B cell (primary cell): Measurements from ENCODE around the gene SLC15A3. TPM values are rescaled to one million over a fixed set of nuclear protein-coding genes. Genes with fewer than 3 reads are reported as not detected.

ENCODE experiments used
- ATAC-seq: fragments of 200-7000 bp; cut with Tn5 transposase; one replicate; pipeline ENCODE4 v1.10.0; 2021; ENCODE audit warnings: low read depth, mild to moderate bottlenecking, moderate number of reproducible peaks, moderate library complexity
- CTCF ChIA-PET: fragments of 350-600 bp; sonication (Branson Sonifier 250); formaldehyde crosslinking; loops from one replicate; lab custom pipeline; 2021; ENCODE audit warnings: antibody characterized with exemption, inconsistent platforms; lab: Charles Lee
- POLR2A ChIA-PET: fragments of 350-600 bp; sonication (Branson Sonifier 250); formaldehyde crosslinking; loops from one replicate; lab custom pipeline; 2021; ENCODE audit warnings: antibody characterized with exemption; lab: Charles Lee
- DNase-seq: peaks from one replicate; pipeline ENCODE4 v3.0.0; 2013
- H2AFZ ChIP-seq: 2 replicates; pipeline ENCODE4 v1.6.1; 2012; ENCODE audit warnings: mild to moderate bottlenecking, low read depth, low read length; ENCODE audit not compliant: insufficient read depth, poor library complexity, severe bottlenecking
- H3K27ac ChIP-seq, 2 donors: 1 replicate in 1 of 2; 2 replicates in 1 of 2; pipeline ENCODE4 v1.5.1; 2012 to 2013; ENCODE audit warnings: low read length in 2 of 2, mild to moderate bottlenecking in 2 of 2, moderate library complexity in 1 of 2
- H3K27me3 ChIP-seq, 4 experiments: fragments of 200-600 bp in 1 of 4; sonication (generic) in 1 of 4; replicated peaks in 1 of 4; 1 replicate in 2 of 4; 2 replicates in 2 of 4; pipeline versions ENCODE4 v1.6.1 to v1.7.0; 2013 to 2016; ENCODE audit warnings: low read length in 3 of 4, mild to moderate bottlenecking in 2 of 4, mixed read lengths in 1 of 4, moderate library complexity in 1 of 4; ENCODE audit not compliant: insufficient read depth in 4 of 4, control insufficient read depth in 3 of 4; ENCODE audit errors: control extremely low read depth in 1 of 4
- H3K36me3 ChIP-seq, 2 experiments: replicated peaks in 1 of 2; 1 replicate in 1 of 2; 2 replicates in 1 of 2; pipeline versions ENCODE4 v1.6.1 to v1.7.1; 2013; ENCODE audit warnings: low read length in 1 of 2; ENCODE audit not compliant: insufficient read depth in 2 of 2, control insufficient read depth in 1 of 2; ENCODE audit errors: control extremely low read depth in 1 of 2, extremely low read depth in 1 of 2
- H3K4me1 ChIP-seq, 2 donors: fragments of 200-600 bp in 1 of 2; sonication (generic) in 1 of 2; 1 replicate in 1 of 2; 2 replicates in 1 of 2; pipeline versions ENCODE4 v1.5.1 to v1.6.1; 2013 to 2017; ENCODE audit warnings: low read length in 2 of 2; ENCODE audit not compliant: control insufficient read depth in 2 of 2, insufficient read depth in 2 of 2
- H3K4me2 ChIP-seq: replicated peaks from 2 replicates; pipeline ENCODE3; 2012; ENCODE audit warnings: mild to moderate bottlenecking, low read depth, low read length; ENCODE audit not compliant: poor library complexity, severe bottlenecking
- H3K4me3 ChIP-seq, 5 experiments: fragments of 200-600 bp in 1 of 5; sonication (generic) in 1 of 5; 1 replicate in 3 of 5; 2 replicates in 2 of 5; pipeline versions ENCODE4 v1.5.1 to v1.7.0; 2011 to 2016; ENCODE audit warnings: low read length in 4 of 5, mild to moderate bottlenecking in 4 of 5, low read depth in 2 of 5, control low read depth in 1 of 5, moderate library complexity in 1 of 5; ENCODE audit not compliant: insufficient read depth in 1 of 5; ENCODE audit errors: control extremely low read depth in 1 of 5, extremely low read depth in 1 of 5
- H3K79me2 ChIP-seq: fragments of 200-600 bp; sonication (generic); one replicate; pipeline ENCODE4 v1.6.0; 2016; ENCODE audit warnings: low read length; ENCODE audit not compliant: control insufficient read depth, insufficient read depth
- H3K9ac ChIP-seq: fragments of 200-600 bp; sonication (generic); 2 replicates; pipeline ENCODE4 v1.6.1; 2017; ENCODE audit warnings: mild to moderate bottlenecking, low read length, moderate library complexity
- H3K9me3 ChIP-seq, 3 donors: one replicate each; pipeline versions ENCODE4 v1.6.1 to v1.7.1; 2013; ENCODE audit warnings: low read length in 2 of 3; ENCODE audit not compliant: control insufficient read depth in 2 of 3, insufficient read depth in 1 of 3; ENCODE audit errors: control extremely low read depth in 1 of 3
- H4K20me1 ChIP-seq: 2 replicates; pipeline ENCODE4 v1.6.0; 2012; ENCODE audit warnings: mild to moderate bottlenecking, low read length; ENCODE audit not compliant: insufficient read depth, control insufficient read depth, poor library complexity, severe bottlenecking
- H3K27ac Mint-ChIP-seq: one replicate; pipeline ENCODE4 v1.8.0; 2021; ENCODE audit warnings: mixed read lengths
- H3K27me3 Mint-ChIP-seq: one replicate; pipeline ENCODE4 v1.8.0; 2021; ENCODE audit warnings: mixed read lengths
- H3K4me1 Mint-ChIP-seq: one replicate; pipeline ENCODE4 v1.8.0; 2021; ENCODE audit warnings: mixed read lengths
- H3K4me3 Mint-ChIP-seq: one replicate; pipeline ENCODE4 v1.8.0; 2021; ENCODE audit warnings: mixed read lengths
- H3K9me3 Mint-ChIP-seq: one replicate; pipeline ENCODE4 v1.8.0; 2022; ENCODE audit warnings: mixed read lengths; ENCODE audit not compliant: insufficient read depth
- CTCF ChIP-seq: fragments of 200-600 bp; IDR thresholded peaks from one replicate; pipeline ENCODE4 v1.8.0; 2022; ENCODE audit warnings: antibody characterized with exemption, mild to moderate bottlenecking
- EZH2 ChIP-seq: IDR thresholded peaks from 2 replicates; pipeline ENCODE4 v1.6.1; 2012; ENCODE audit warnings: borderline replicate concordance, low read depth, mild to moderate bottlenecking, moderate library complexity, low read length; ENCODE audit not compliant: insufficient read depth, poor library complexity, severe bottlenecking
- WGBS: methylation state at CpG from one replicate; pipeline ENCODE4 v1.1.5; 2013; ENCODE audit warnings: missing lambda C conversion rate; ENCODE audit not compliant: insufficient coverage; 5-methylcytosine and 5-hydroxymethylcytosine counted together
- intact Hi-C: fragments of 100-400 bp; cut with micrococcal nuclease; formaldehyde crosslinking; loops from one replicate; pipeline ENCODE4 v1.10.0; 2022
- polyA plus RNA-seq: library from polyadenylated mRNA; depleted of rRNA; stranded (reverse); fragments of >200 nt; gene quantifications from 2 replicates; pipeline ENCODE4 v1.2.3, GENCODE V29; 2012
- total RNA-seq, 2 donors: library from RNA; stranded (reverse); fragments of 120-200 nt in 1 of 2; gene quantifications; 1 replicate in 1 of 2; 2 replicates in 1 of 2; pipeline versions ENCODE4 v1.2.3 to v1.2.4, GENCODE V29; 2013 to 2022

Gene SLC15A3
- total and polyA plus RNA-seq, 2 donors (not counting 1 experiment from before 2014, with no cell fraction given), result 61.5 to 91.4 TPM

- DNase-seq, result no peak
- 3% methylated on average over 9 of the region's 16 CpGs for WGBS
- no peak for ATAC-seq
- Mint-ChIP-seq H3K9me3 (no peaks in the 10 kb centered on the region), H3K27ac (peak overlapping the region; percentile 97), H3K4me3 (peak overlapping the region; percentile 92), H3K4me1 (peaks cover 59% of the 10 kb centered on the region), H3K27me3 (no peaks in the 10 kb centered on the region)
- Histone ChIP-seq H3K9me3 (no peaks in the 10 kb centered on the region), H3K27ac (peak overlapping the region in 1 of 2 donors; percentile 80), H3K79me2 (peaks cover 40% of the 10 kb centered on the region), H4K20me1 (peaks cover 41% of the 10 kb centered on the region), H3K9ac (peak overlapping the region; percentile 89), H3K4me3 (peak overlapping the region; percentile 72 to 98 (median 81)), H3K36me3 (peaks cover 2 to 32% of the 10 kb centered on the region in 2 experiments), H3K4me1 (peaks cover 40 to 44% of the 10 kb centered on the region in 2 donors), H3K27me3 (no peaks in the 10 kb centered on the region), H3K4me2 (peak overlapping the region; percentile 94), H2AFZ (peak overlapping the region; percentile 89)
- CTCF ChIA-PET, result interaction anchor here (1.8 to 10.2 kb wide), 3 partner anchors 11 to 282 kb away, joined by 6 to 129 read pairs (median 10); partner anchors contain the start of gene TMEM109
- TF ChIP-seq CTCF, result no peak
- no peak for TF ChIP-seq EZH2
- intact Hi-C loops, result loop anchor here (1.0 to 2.0 kb wide), 3 partner anchors 10 to 256 kb away; partner anchors contain the start of genes SLC15A3 and VPS37C
- POLR2A ChIA-PET, result interaction anchor here (0.7 to 0.9 kb wide), 2 partner anchors 10 to 137 kb away, joined by 3 read pairs; no protein-coding TSS in a partner anchor
Measured at GRCh38 chr11:60905551-60906113, 46.3 kb downstream of the SLC15A3 start.

GRCh38 chr11:60905047-60905446 is 46.9 kb downstream of the SLC15A3 start:
- Histone ChIP-seq H3K9me3 (no peaks in the 10 kb centered on the region), H3K27ac (peak overlapping the region in 1 of 2 donors; percentile 80), H3K4me3 (peak overlapping the region in 3 of 5 experiments; percentile 72 to 98 (median 81)), H3K27me3 (no peaks in the 10 kb centered on the region), H2AFZ (peak overlapping the region; percentile 89), H3K36me3 (peaks cover 2 to 38% of the 10 kb centered on the region in 2 experiments), H4K20me1 (peaks cover 41% of the 10 kb centered on the region), H3K9ac (peak overlapping the region; percentile 89), H3K4me1 (peaks cover 34 to 38% of the 10 kb centered on the region in 2 donors), H3K4me2 (peak overlapping the region; percentile 94), H3K79me2 (peaks cover 40% of the 10 kb centered on the region)
- peak overlapping the region; percentile 97 for H3K27ac Mint-ChIP-seq
- CTCF ChIA-PET, result interaction anchor here (0.9 to 10.2 kb wide), 4 partner anchors 11 to 283 kb away, joined by 3 to 129 read pairs (median 8); partner anchors contain the start of gene TMEM109
- no peaks in the 10 kb centered on the region for H3K27me3 Mint-ChIP-seq
- peak overlapping the region; percentile 92 for H3K4me3 Mint-ChIP-seq
- ATAC-seq, result no peak
- intact Hi-C loops, result no loop called here
- no peaks in the 10 kb centered on the region for H3K9me3 Mint-ChIP-seq
- peaks cover 53% of the 10 kb centered on the region for H3K4me1 Mint-ChIP-seq
- POLR2A ChIA-PET, result interaction anchor here (0.7 kb wide), 1 partner anchor 138 kb away, joined by 3 read pairs; no protein-coding TSS in a partner anchor
- no peak for DNase-seq
- WGBS, result 94% methylated on average over 2 of the region's 6 CpGs
- TF ChIP-seq CTCF (no peak), EZH2 (no peak)
